Colonic mucosa (tissue), 4 donors: Measurements from ENCODE around the gene UBTD1. TPM values are rescaled to one million over a fixed set of nuclear protein-coding genes. Genes with fewer than 3 reads are reported as not detected.
A peak's percentile ranks its signal among the peaks of the same experiment; 100 is the strongest.
"Not testable (repeated sequence)": the region's sequence is repeated elsewhere in the genome, so short reads cannot be mapped to it uniquely, and the experiment has no call there.

Experiments
- DNase-seq: peaks from one replicate; pipeline ENCODE4 v3.0.0-alpha.2; 2020
- H3K27ac ChIP-seq: fragments of 200-600 bp; one replicate; pipeline ENCODE4 v1.8.0; 2021
- H3K27me3 ChIP-seq: fragments of 200-600 bp; one replicate; pipeline ENCODE4 v1.8.0; 2021
- H3K36me3 ChIP-seq: fragments of 200-600 bp; one replicate; pipeline ENCODE4 v1.8.0; 2021
- H3K4me1 ChIP-seq: fragments of 200-600 bp; one replicate; pipeline ENCODE4 v1.8.0; 2021; ENCODE audit warnings: mild to moderate bottlenecking
- H3K4me3 ChIP-seq: fragments of 200-600 bp; one replicate; pipeline ENCODE4 v1.8.0; 2021
- H3K9ac ChIP-seq, 2 donors: one replicate each; pipeline ENCODE4 v1.7.0; 2013; ENCODE audit warnings: control low read depth in 2 of 2, low read depth in 2 of 2, low read length in 2 of 2
- H3K9me3 ChIP-seq: fragments of 200-600 bp; one replicate; pipeline ENCODE4 v1.8.0; 2021
- CTCF ChIP-seq: fragments of 200-600 bp; IDR thresholded peaks from one replicate; pipeline ENCODE4 v1.8.0; 2022; ENCODE audit warnings: antibody characterized with exemption, mild to moderate bottlenecking
- intact Hi-C: fragments of 100-400 bp; cut with DNase I; formaldehyde crosslinking; loops from one replicate; pipeline ENCODE4 v1.14.1; 2022
- total RNA-seq, 2 donors: library from RNA; stranded (reverse); fragmentation: NEBNext Ultra II Directional in 1 of 2; extraction: Animal tissue kit (Norgen Biotek cat#: 25700) in 1 of 2; gene quantifications; one replicate each; pipeline ENCODE4 v1.2.1, GENCODE V29; 2021
- donor health status: healthy.
- donor health status: DM: no; HTN: no; CAD: no.
- donor health status: DM: no; HTN: no; CAD: no.

Gene UBTD1
- total RNA-seq, 2 donors from 2014 or later = 1.8 to 3.2 TPM

GRCh38 chr10:97550336-97551149, 51.8 kb downstream of the UBTD1 start:
- H3K4me1 ChIP-seq = no peaks in the 10 kb centered on the region
- no peaks in the 10 kb centered on the region for H3K9me3 ChIP-seq
- H3K4me3 ChIP-seq = no peak overlapping the region
- no peak overlapping the region for H3K9ac ChIP-seq
- no peaks in the 10 kb centered on the region for H3K36me3 ChIP-seq
- no peak for DNase-seq
- H3K27ac ChIP-seq = no peak overlapping the region
- H3K27me3 ChIP-seq = no peaks in the 10 kb centered on the region
- no peak for TF ChIP-seq CTCF
- intact Hi-C loops = loop anchor here (5.0 kb wide), 1 partner anchor 88 kb away; no protein-coding TSS in a partner anchor

- no peak overlapping the region for H3K27ac ChIP-seq
- no peak for TF ChIP-seq CTCF
- intact Hi-C loops = loop anchor here (5.0 kb wide), 1 partner anchor 89 kb away; no protein-coding TSS in a partner anchor
- no peaks in the 10 kb centered on the region for H3K36me3 ChIP-seq
- no peak for DNase-seq
- H3K4me1 ChIP-seq = no peaks in the 10 kb centered on the region
- H3K27me3 ChIP-seq = no peaks in the 10 kb centered on the region
- H3K4me3 ChIP-seq = no peak overlapping the region
- H3K9me3 ChIP-seq = no peaks in the 10 kb centered on the region
- no peak overlapping the region for H3K9ac ChIP-seq
Observed at GRCh38 chr10:97551271-97551670, 52.5 kb downstream of the UBTD1 start.

GRCh38 chr10:97553575-97554031, 54.9 kb downstream of the UBTD1 start:
- no peaks in the 10 kb centered on the region for H3K27me3 ChIP-seq
- intact Hi-C loops = loop anchor here (5.0 kb wide), 1 partner anchor 91 kb away; no protein-coding TSS in a partner anchor
- peak; percentile 47 for DNase-seq
- no peaks in the 10 kb centered on the region for H3K4me1 ChIP-seq
- no peaks in the 10 kb centered on the region for H3K9me3 ChIP-seq
- no peak overlapping the region for H3K27ac ChIP-seq
- no peaks in the 10 kb centered on the region for H3K36me3 ChIP-seq
- no peak overlapping the region for H3K9ac ChIP-seq
- TF ChIP-seq CTCF = peak; percentile 78
- no peak overlapping the region for H3K4me3 ChIP-seq

GRCh38 chr10:97554336-97554735, 55.6 kb downstream of the UBTD1 start:
- intact Hi-C loops = loop anchor here (5.0 kb wide), 1 partner anchor 92 kb away; no protein-coding TSS in a partner anchor
- not testable (repeated sequence) for H3K9me3 ChIP-seq, H3K4me1 ChIP-seq, H3K9ac ChIP-seq, DNase-seq, H3K27me3 ChIP-seq, H3K27ac ChIP-seq, H3K36me3 ChIP-seq, H3K4me3 ChIP-seq

- H3K9me3 ChIP-seq, DNase-seq, H3K9ac ChIP-seq, H3K4me1 ChIP-seq, H3K36me3 ChIP-seq, intact Hi-C loops, H3K27ac ChIP-seq, H3K27me3 ChIP-seq, H3K4me3 ChIP-seq: not testable (repeated sequence)
Observed at GRCh38 chr10:97555541-97555940, 56.8 kb downstream of the UBTD1 start.

GRCh38 chr10:97560731-97561381, 62.1 kb downstream of the UBTD1 start:
- DNase-seq, intact Hi-C loops, H3K9ac ChIP-seq: not testable (repeated sequence)

GRCh38 chr10:97561386-97562077, 62.8 kb downstream of the UBTD1 start:
- H3K9ac ChIP-seq, DNase-seq, H3K4me3 ChIP-seq, H3K4me1 ChIP-seq, H3K9me3 ChIP-seq, H3K27me3 ChIP-seq, intact Hi-C loops, H3K36me3 ChIP-seq, H3K27ac ChIP-seq: not testable (repeated sequence)

More at GRCh38 chr10:97560731-97561381, 62.1 kb downstream of the UBTD1 start:
- H3K4me3 ChIP-seq, H3K27ac ChIP-seq, H3K36me3 ChIP-seq, H3K27me3 ChIP-seq, H3K4me1 ChIP-seq, H3K9me3 ChIP-seq: not testable (repeated sequence)

- DNase-seq = not testable (repeated sequence)
Observed at GRCh38 chr10:97562329-97562728, 63.6 kb downstream of the UBTD1 start.

More at GRCh38 chr10:97562329-97562728, 63.6 kb downstream of the UBTD1 start:
- H3K27ac ChIP-seq, H3K27me3 ChIP-seq, H3K9me3 ChIP-seq, H3K36me3 ChIP-seq, H3K4me3 ChIP-seq, H3K4me1 ChIP-seq, H3K9ac ChIP-seq, intact Hi-C loops: not testable (repeated sequence)
